Occipital lobe (tissue), 3 donors: ENCODE measurements around the gene THAP12. TPM values are rescaled to one million over a fixed set of nuclear protein-coding genes. Genes with fewer than 3 reads are reported as not detected.

Experiments
- DNase-seq: peaks from one replicate; lab custom pipeline; 2025; lab: John Stamatoyannopoulos, UW
- small RNA-seq: library from RNA; depleted of rRNA; stranded (forward); fragments of <200 nt; gene quantifications from one replicate; pipeline ENCODE3, GENCODE V24; 2014
- total RNA-seq: library from RNA; depleted of rRNA; stranded (reverse); fragments of >200 nt; gene quantifications from one replicate; pipeline ENCODE4 v1.2.3, GENCODE V29; 2014

THAP12 gene
- total RNA-seq, 1 donor from 2014 or later, result 83.1 TPM

- DNase-seq, result no peak
Observed at GRCh38 chr11:76303399-76303798, 77.5 kb downstream of the THAP12 start.

DNA sequence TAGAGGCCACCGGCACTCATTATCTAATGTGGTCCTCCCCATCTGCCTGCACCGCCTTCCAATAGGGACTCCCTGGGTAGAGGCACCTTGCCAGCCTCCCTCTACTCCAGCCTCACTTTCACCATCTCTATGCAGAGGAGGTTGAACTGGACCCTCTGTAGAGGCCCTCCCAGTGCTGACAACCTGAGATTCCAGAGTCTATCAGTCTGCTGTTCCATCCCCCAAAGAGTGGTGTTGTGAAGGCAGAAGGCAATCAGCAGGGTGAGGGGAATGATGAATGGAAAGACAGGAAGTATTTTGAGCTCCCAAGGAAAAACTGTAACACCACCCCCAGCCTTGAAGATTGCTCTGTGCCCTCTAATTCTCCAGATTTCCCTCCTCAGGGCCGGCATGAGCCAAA, 77.9 kb downstream of the THAP12 start:
- DNase-seq, result no peak

Small RNA genes lying within 50 kb of the gene (small RNA-seq; reads per million reads assigned to genes)
- not detected for gene RF00019

Other genes with a start within 250 kb of the THAP12 start
- gene WNT11, start 174.6 kb downstream of the THAP12 start, total RNA-seq, result 4.4 TPM
- 19.2 TPM for gene GVQW3, start 191 bp upstream of the THAP12 start, total RNA-seq
- gene EMSY, start 63.9 kb upstream of the THAP12 start, total RNA-seq, result 46.3 TPM